HG03064 (cell line): Measurements from ENCODE around the gene HTRA3.

Experiments
- ATAC-seq: cut with Tn5 transposase; IDR thresholded peaks from one replicate; pipeline ENCODE4 v1.9.1; 2021; ENCODE audit warnings: low read depth; ENCODE audit not compliant: unreplicated experiment

HTRA3 gene

GRCh38 chr4:8269535-8270417 is at the start of gene HTRA3:
Gene HTRA3, plus strand, starts transcription at chr4:8269754. Its CDS starts 215 bp downstream, at chr4:8269969.
- ATAC-seq: no peak

GRCh38 chr4:8220661-8221450 is 48.7 kb upstream of the HTRA3 start:
- ATAC-seq: no peak

GRCh38 chr4:8221476-8221875 is 48.1 kb upstream of the HTRA3 start:
- no peak for ATAC-seq

GRCh38 chr4:8221985-8222384 is 47.6 kb upstream of the HTRA3 start:
- no peak for ATAC-seq

- ATAC-seq: no peak
Observed at GRCh38 chr4:8222609-8223388, 46.8 kb upstream of the HTRA3 start.

- no peak for ATAC-seq
Observed at GRCh38 chr4:8224267-8224974, 45.1 kb upstream of the HTRA3 start.

GRCh38 chr4:8224975-8225625 is 44.5 kb upstream of the HTRA3 start:
- ATAC-seq: no peak

- ATAC-seq: no peak
Observed at GRCh38 chr4:8225706-8226443, 43.7 kb upstream of the HTRA3 start.

GRCh38 chr4:8227201-8227770 is 42.3 kb upstream of the HTRA3 start:
- ATAC-seq: no peak

GRCh38 chr4:8227771-8228318 is 41.7 kb upstream of the HTRA3 start:
- ATAC-seq: no peak

GRCh38 chr4:8228319-8229250 is 41.0 kb upstream of the HTRA3 start:
- peak; percentile 73 for ATAC-seq

GRCh38 chr4:8229331-8229975 is 40.1 kb upstream of the HTRA3 start:
- ATAC-seq: no peak

GRCh38 chr4:8230033-8230432 is 39.5 kb upstream of the HTRA3 start:
- no peak for ATAC-seq

GRCh38 chr4:8230891-8231290 is 38.7 kb upstream of the HTRA3 start:
- no peak for ATAC-seq

- ATAC-seq: no peak
Observed at GRCh38 chr4:8231551-8232049, 38.0 kb upstream of the HTRA3 start.

GRCh38 chr4:8232748-8233147 is 36.8 kb upstream of the HTRA3 start:
- no peak for ATAC-seq
